Fibroblast of the conjunctiva (primary cell): ENCODE results near the gene SLAMF8.

Experiments
- DNase-seq: peaks from one replicate; pipeline ENCODE4 v3.0.0-alpha.2; 2010; ENCODE audit warnings: low read depth

SLAMF8 gene

DNA sequence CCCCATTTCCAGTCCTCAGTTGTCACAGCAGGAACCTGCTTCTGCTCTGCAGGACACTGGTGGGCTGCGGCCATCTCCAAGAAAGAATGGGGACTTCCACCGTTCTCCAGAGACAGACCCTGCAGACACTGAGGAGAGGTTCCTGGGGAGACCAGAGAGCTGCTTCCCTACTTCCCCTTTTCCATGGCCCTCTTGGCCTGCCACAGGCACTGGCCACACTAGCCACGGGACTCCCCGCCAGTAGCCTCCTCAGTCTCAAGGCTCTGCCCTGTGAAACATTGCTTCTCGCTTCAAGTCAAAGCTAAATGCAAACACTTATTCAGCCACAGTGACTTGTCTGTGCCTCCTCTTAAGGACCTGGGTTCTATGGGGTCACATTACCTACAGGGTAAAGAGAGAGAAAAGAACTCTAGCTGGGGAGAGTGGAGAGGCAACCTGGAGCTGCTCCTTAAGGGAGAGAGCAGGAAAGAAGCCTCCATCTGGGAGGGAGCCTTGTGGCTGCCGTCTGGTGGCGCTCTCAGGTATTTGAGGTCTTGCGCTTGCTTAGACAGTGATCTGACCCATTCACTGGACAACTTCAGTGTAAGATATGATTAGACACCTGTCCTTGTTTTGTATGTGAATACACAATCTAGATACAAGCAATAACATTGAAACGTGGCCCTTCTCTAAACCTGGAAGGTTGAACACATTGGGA lies 5.4 kb upstream of the SLAMF8 start:
- DNase-seq = no peak

DNA sequence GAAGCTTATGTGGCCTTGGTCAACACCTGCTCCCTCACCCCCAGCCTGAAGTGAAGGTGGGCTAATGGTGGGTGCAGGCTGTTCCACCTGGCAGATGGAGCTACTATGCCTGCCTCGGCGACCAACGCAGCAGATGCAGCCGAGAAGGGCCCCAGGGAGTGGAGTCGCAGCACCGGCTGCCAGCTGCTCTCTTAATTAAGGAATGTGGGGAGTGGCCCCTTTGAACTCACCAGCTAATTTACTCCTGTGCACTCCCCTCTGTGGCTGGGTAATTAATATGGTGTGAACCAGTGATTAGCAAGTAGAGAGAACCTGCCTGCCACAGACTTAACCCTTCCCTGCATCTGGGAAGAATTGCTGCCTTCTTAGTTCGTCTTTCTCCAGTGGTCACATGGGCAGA lies 3.3 kb upstream of the SLAMF8 start:
- DNase-seq = no peak

DNA sequence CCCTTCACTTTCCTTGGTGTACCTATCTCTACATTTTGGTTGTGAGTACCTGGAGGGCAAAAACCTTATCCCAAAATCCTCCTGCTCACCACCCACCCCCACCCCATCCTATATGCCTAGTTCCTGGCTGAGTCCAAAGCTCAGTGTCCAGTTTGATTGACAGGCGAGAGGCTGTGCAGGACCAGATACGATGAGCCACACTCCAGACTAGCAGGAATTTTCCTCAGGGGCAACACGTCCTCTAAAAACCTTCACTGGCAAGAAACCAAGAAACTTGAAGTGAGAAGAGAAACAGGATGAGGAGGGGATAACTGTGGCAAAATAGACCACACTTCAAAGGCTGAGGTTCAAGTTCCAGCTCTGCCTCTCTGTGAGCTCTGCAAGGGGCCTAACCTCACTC lies 1.1 kb upstream of the SLAMF8 start:
- no peak for DNase-seq

DNA sequence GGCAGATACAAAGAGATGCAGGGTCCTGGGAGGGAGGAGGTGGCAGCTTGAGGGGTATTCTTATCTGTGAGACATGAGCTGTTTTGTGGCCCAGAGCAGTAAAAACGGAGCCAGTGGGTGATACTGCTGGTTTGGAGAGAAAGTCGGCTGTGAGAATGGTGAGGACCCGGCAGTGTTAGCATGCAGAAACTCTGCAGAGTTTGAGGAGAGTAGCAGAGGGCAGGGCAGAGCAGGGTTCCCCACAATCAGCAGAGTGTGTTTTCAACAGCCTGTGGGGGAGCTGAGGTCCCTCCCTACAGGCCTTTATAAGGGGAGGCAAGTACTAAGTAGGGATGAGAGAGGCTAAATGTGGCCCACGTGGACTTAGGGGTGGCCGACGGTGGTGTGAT lies 423 bp downstream of the SLAMF8 start:
- DNase-seq = no peak

DNA sequence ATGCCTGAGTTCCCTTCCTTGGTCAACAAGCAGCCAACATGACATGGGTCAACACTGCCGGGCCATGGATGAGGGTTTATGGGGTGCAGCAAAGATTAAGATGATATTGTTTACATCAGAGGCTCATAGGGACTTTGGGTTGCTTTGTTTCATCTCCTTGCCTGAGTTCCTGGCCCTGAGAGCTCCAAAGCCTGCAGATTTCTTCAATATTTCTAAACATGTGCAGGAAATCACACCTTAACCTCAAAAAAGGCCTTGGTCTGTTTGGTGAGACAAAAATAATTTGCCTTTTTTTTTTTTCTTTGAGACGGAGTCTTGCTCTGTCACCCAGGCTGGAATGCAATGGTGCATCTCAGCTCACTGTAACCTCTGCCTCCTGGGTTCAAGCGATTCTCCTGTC lies 876 bp downstream of the SLAMF8 start:
- no peak for DNase-seq

DNA sequence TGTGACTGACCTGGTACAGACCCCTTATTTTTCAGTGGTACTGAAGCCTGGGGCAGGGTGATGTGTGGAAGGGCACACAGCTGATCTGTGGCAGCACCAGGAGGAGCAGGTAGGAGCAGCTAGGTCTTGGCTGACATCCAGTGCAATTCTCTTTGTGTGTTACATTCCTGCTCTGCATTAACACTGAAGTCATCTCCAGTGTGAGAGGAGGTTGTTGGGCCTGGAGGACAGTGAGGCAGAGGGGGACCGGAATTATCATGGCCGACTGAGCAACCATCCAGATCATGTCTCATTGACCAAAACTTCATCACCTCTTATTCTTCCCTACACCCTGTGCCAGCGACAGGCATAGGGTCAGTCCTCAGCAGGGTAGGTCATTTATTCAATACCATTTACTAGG lies 1.5 kb downstream of the SLAMF8 start:
- no peak for DNase-seq

DNA sequence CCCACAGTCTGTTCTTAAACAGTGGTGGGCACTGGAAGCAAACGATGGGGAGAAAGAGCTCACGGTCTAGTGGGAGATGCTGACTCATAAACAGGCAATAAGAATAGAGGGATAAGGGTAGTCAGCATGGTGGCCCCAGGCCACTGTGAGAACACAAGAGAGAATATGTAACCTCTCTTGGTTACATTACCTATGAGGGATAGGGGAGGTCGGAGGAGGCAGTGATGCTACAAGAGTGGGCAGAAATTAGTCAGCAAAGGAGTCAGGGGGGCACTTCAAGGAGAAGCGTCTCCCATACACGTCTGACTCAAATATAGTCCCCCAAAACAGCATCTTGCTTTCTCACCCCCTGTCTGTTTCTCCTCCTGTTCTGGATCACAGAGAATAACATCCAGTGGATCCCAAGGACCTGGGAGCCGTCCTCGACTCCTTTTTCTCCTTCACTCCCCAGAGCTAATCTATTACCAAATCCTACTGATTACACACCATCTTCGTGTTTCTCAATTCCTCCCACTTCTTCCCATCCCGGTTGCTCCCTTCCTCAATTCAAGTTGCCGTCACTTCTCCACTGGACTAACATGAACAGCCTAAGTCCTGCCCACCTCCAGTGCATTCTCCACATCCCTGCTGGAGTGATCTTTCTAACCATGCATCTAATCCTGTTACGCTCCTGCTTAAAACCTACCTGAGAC lies 2.1 kb downstream of the SLAMF8 start:
- DNase-seq = no peak

DNA sequence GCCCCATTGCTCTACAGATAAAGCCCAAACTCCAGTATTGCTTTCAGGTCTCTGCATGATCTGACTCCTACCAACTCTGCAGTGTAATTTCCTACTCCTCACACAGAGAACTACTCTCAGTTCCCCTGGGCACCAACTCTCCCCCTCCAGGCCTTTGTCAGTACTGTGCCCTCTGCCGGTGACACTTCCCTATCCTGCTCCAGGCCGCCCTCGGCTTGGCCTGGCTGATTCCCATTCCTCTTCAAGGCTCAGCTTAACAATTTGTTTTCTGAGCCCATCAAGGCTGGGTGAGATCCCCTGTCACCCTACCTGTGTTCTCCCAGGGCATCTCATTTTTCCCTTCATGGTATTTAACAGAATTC lies 2.6 kb downstream of the SLAMF8 start:
- no peak for DNase-seq

DNA sequence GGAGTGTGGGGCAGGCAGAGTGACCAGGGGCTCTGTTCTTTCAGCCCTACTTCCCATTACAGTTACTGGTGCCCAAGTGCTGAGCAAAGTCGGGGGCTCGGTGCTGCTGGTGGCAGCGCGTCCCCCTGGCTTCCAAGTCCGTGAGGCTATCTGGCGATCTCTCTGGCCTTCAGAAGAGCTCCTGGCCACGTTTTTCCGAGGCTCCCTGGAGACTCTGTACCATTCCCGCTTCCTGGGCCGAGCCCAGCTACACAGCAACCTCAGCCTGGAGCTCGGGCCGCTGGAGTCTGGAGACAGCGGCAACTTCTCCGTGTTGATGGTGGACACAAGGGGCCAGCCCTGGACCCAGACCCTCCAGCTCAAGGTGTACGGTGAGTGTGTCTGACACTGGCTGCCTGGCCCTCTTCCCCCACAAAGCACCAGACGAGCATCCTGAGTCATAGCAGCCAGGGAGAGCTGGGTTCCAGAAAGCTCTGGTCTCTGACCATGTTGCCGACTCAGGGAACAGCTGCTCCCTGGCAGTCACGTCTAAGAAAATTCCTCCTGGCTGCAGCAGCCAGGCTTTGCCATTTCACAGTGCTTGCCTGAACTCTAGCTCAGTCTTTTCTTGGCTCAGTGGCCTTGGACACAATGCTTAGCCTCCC lies 3.3 kb downstream of the SLAMF8 start:
- DNase-seq = peak; percentile 13

DNA sequence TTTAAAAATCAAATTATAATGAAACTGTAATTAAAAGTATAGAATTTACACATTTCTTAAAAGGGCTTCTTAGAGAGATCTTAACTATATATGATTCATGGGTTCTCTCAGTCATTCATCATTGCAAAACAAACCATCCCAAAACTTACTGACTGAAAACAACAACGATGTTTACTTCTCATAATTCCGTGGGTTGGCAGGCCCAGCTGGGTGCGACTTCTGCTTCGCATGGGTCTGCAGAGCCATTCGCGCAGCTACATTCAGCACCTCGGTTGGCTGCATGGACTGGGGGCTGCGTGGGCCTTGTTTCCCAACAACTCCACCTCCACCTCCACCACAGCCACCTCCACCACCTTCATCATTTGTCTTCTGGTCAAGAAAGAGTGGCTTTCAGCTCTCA lies 4.0 kb downstream of the SLAMF8 start:
- DNase-seq = no peak

DNA sequence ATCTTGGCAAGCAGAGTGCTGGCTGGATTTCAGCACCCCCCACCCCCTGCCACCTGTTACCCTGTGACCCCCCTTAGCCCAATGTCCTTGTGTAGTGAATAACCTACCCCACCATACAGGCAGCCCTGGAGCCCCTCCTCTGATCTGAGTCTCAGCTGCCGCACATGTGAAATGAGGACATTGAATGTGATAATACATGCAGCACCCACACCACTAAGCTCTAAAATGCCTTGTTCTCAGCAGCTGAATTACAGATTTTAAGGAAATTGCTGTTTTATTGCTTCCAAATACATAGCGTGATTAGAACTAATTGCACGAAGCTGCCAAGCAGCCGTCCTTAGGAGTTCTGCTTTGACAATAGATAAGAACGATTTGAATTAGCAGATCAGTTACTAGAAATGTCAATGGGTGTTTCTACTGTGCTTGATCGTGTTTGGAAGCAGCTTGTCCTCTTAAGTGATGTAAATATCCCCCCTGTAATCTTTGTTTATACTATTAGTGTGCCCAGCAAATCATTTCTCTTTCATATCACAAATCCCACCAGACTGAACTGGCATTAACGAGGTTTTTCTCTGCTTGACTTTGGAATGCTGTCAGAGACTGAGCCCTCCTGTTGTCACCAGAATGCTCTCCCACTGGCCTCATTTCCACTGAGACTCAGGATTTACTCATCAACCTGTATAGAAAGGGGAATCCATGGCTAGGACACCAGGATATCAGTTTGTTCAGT lies 4.9 kb downstream of the SLAMF8 start:
- no peak for DNase-seq

DNA sequence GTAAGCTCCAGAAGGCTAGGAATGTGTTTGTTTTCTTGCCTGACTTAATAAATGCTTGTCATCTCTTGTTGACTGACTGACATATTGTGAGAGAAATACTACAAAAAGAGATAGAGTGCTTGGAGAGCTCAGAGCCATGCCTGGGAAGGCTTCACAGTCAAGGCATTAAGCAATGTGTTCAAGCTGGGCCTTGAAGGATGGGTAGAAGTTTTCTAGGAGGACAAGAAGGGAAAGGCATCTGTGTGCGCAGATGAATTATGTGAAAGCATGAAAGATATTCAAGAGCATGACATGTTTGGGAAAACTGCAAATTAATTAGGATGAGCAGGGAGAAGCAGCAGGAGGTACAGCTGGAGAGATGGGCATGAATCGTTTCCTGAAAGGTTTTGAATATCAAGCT lies 5.6 kb downstream of the SLAMF8 start:
- no peak for DNase-seq

DNA sequence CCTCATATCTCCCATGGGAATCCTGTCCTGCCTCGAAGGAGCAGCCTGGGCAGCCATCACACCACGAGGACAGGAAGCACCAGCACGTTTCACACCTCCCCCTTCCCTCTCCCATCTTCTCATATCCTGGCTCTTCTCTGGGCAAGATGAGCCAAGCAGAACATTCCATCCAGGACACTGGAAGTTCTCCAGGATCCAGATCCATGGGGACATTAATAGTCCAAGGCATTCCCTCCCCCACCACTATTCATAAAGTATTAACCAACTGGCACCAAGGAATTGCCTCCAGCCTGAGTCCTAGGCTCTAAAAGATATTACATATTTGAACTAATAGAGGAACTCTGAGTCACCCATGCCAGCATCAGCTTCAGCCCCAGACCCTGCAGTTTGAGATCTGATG lies 8.7 kb downstream of the SLAMF8 start:
- no peak for DNase-seq

DNA sequence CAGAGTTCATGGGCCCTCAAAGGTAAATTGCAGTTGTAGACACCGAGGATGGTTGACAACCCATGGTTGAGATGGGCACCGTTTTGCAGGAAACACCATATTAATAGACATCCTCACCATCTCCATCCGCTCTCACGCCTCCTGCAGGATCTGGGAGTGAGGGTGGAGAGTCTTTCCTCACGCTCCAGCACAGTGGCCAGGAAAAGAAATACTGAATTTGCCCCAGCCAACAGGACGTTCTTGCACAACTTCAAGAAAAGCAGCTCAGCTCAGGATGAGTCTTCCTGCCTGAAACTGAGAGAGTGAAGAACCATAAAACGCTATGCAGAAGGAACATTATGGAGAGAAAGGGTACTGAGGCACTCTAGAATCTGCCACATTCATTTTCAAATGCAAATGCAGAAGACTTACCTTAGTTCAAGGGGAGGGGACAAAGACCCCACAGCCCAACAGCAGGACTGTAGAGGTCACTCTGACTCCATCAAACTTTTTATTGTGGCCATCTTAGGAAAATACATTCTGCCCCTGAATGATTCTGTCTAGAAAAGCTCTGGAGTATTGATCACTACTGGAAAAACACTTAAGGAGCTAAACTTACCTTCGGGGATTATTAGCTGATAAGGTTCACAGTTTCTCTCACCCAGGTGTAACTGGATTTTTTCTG lies 9.3 kb downstream of the SLAMF8 start:
- DNase-seq = no peak

DNA sequence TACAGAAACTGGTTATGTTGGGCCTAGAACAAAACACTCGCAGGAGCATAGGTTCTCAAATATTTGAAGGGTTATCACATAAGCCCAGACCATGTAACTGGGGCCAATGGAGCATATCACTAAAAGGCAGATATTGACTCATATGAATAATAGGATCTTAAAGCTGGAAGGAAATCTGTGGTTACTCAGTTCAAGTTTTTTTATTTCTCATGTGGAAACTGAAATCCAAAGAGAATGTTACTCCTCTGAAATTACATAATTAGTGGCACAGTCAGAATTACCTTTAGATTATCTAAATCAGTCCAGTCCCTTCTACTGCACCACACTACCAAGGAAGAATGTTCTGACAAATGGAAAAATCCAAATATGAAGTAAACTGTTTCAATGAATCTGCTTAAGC lies 12.0 kb downstream of the SLAMF8 start:
- no peak for DNase-seq

DNA sequence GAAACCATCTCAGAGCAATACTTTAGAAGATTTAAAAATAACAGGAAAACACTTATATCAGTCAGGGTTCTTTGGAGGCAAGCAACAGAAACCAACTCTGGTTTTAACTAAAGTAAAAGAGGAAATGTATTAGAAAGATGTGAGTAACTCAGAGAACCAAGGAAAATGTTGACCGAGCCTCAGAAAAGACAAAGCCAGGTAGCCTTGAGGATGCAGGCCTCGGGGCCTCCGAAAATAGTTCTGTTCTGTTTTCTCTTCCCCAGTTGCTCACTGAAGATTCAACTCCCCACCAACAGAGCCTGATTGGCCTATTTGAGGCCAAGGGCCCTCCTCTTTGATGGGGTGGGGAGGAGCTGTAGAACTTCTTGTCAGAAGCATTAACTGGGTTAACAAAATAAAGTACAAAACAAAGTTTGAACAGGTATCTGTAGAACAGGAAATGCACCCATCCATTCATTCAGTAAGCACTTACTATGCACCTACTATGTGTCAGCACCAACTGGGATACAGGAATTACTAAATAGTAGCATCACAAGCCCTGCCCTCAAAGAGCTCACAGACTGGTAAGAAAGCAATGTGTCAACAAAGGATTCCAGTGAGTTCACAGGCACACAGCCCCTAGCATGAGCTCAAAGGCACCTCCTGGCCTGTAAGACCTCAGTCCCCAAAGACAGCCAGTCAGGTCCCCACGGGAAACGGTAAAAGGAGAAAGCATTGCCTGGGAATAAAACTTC lies 12.6 kb downstream of the SLAMF8 start:
- no peak for DNase-seq

DNA sequence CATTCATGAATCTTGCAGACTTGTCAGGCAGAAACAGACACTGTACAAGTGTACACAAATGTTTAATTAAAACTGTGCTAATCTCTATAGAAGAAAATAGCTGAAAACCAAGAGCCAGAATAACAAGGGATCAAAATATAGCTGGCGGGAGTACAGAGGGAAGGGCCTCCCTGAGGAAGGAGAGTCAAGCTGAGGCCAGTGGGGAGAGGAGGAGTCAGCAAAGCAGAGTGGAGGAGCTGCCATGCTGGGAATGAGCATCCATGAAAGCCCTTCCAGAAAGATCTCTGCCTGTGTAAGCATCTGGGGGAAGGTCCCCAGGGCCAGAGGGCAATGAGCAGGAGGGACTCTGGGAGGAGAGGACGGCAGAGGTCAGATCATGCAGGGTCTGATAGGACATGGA lies 15.1 kb downstream of the SLAMF8 start:
- no peak for DNase-seq

DNA sequence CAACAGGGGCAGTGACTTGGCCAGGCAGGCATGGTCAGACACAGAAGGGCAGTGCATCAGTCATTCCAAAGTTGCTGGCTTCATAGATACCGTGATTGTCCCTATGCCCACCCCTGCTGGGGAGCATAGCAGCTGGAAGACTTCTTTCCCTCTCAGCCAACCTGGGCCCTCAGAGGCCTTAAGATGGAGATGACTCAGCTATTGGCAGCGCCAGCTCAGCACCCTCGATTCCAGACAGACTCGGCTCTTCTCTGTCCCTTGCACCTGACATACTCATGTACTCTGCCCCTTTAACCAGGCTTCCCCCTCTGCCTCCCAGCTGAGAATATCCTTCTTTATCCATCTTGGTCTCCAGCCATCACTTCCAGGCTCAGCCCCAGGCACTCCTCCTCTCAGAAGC lies 16.8 kb downstream of the SLAMF8 start:
- DNase-seq = no peak

DNA sequence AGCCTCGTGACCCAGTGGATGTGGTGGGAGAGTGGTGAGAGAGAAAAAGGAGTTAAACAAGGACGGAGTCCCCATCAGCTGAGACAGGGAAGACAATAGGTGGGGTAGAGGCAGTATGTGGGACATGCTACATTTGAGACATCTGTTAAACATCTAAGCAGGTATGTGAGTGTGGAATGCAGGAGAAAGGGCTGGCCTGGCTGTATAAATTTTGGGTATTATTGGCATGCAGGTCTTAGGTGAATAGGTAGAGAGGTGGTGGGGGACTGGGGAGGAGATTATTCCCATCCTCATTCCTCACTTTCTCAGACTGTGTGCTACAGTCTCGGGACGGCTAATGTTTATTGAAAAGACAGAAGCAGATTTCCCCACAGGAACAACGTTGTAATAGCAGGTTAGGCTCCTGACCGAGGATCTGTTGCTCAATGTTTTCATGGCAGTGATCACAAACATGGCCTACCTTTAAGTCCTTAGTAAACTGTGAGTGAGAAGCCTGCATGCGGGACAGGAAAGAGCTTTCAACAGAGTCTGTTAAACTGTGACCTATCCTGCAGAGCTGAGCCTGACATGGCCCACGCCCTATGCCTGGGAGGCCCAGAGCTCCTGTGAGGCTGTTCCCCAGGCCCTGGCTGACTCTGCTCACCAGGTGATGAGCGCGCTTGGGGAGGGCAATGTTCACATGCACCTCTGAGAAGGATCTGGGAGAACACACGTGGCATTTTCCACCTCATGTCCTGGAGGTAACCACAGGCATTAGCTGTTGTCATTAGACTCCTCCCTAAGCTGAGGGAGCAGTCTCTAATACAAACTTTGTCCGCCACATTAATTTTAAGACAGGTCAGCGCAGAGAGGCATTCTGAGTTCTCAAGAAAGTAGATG lies 19.3 kb downstream of the SLAMF8 start:
- no peak for DNase-seq

DNA sequence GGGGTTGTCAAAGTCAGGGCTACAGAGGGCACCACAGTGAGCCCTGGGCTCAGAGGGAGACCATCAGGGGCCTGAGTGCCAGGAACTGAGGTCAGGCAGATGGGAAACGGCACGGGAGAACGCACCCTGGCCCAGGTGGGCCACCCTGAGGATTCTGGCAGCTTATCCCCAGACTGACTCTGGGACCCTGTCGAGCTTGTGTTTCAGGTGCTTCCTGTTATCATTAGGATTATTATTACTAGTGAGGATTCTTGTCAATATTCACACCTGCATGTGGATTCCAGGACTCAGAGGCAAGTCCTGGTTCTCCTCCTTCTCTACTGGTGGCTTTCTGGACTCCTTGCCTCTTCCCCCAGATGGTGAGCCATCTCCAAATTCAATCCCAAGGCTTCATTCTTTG lies 20.6 kb downstream of the SLAMF8 start:
- no peak for DNase-seq

DNA sequence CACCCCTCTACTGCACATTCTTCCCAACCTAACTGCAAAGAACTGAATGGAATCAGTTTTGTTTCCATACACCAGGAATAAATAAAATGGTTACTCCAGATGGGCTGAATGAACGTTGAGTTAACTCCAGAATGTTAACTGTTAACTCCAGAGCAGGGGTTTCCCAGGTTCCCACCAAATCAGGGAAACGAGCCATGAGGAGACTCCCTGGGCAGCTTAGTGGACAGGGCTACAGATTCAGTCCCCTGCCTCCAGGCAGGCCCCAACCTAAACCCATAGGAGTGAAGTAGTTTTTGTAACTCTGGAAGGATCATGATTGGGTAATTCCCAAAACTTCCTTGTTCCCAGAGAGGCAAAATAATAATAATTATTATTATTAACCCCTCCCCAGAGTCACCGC lies 21.7 kb downstream of the SLAMF8 start:
- no peak for DNase-seq
